SK-N-MC (cell line): ENCODE results near the gene SERTAD4.

Experiments used
- DNase-seq: peaks from one replicate; pipeline ENCODE4 v3.0.0-alpha.2; 2011; ENCODE audit warnings: low read depth, low spot score
- H3K27ac ChIP-seq: fragments of 200-600 bp; sonication (generic); 2 replicates; pipeline ENCODE4 v1.5.1; 2016; ENCODE audit warnings: mixed run types
- H3K36me3 ChIP-seq: fragments of 200-600 bp; sonication (generic); 2 replicates; pipeline ENCODE4 v1.6.1; 2017; ENCODE audit warnings: antibody characterized with exemption, low read length, mixed read lengths; ENCODE audit not compliant: insufficient read depth
- H3K4me3 ChIP-seq: fragments of 200-600 bp; sonication (generic); 2 replicates; pipeline ENCODE4 v1.5.1; 2016
- H3K9ac ChIP-seq: fragments of 200-600 bp; sonication (generic); 2 replicates; pipeline ENCODE4 v1.8.0; 2017; ENCODE audit warnings: mixed run types, mixed read lengths; ENCODE audit not compliant: insufficient read length
- H3K9me3 ChIP-seq: fragments of 200-600 bp; sonication (generic); 2 replicates; pipeline ENCODE4 v1.6.1; 2017; ENCODE audit warnings: low read depth, mild to moderate bottlenecking, antibody characterized with exemption, low read length, moderate library complexity, mixed read lengths
- EZH2 ChIP-seq: fragments of 200-600 bp; sonication (generic); IDR thresholded peaks from one replicate; pipeline ENCODE4 v1.6.1; 2017; ENCODE audit warnings: antibody characterized with exemption
- FOXP2 ChIP-seq: optimal IDR thresholded peaks from 2 replicates; pipeline ENCODE3; 2011; ENCODE audit warnings: mild to moderate bottlenecking, moderate library complexity; ENCODE audit not compliant: insufficient read depth; ENCODE audit errors: extremely low read length, control extremely low read depth
- POLR2AphosphoS5 ChIP-seq: IDR thresholded peaks from 2 replicates; pipeline ENCODE4 v1.6.1; 2012; ENCODE audit warnings: mild to moderate bottlenecking, low read depth, low read length, borderline replicate concordance

Gene SERTAD4

DNA sequence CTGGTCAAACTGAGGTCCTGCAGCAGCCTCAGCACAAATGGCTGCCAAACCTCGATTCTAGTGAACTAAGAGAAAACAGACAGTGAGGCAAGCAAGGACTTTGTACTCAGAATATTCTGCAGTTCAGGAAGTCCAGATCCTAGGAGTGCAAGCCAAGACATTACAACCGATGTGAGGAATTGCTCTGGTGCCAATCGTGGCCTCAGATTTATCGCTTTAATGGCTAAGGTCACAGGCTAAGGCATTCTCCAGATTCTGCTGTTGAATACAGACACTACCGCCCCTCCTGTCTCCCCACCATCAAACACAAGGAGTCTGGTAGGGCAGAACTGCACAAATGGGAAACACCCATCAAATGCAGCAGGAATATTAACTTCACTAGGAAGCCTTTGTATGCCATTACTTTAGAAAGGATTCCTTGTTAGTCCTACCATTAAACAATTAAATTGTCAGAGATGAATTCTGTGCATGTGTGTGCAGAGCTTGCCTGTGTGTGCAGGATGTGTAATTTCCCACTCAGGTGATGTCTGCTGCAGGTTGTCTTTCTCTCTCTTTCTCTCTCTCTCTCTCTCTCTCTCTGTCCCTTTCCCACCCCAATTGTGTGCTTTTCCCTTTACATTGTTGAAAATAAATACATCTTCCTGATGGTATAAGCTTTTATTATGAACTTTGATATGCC is 9.2 kb upstream of the SERTAD4 start:
- no peaks in the 10 kb centered on the region for H3K36me3 ChIP-seq
- H3K27ac ChIP-seq = no peak overlapping the region
- no peak for DNase-seq
- H3K9ac ChIP-seq = no peak overlapping the region
- no peaks in the 10 kb centered on the region for H3K9me3 ChIP-seq
- TF ChIP-seq POLR2AphosphoS5 (no peak), FOXP2 (no peak), EZH2 (no peak)
- no peak overlapping the region for H3K4me3 ChIP-seq

DNA sequence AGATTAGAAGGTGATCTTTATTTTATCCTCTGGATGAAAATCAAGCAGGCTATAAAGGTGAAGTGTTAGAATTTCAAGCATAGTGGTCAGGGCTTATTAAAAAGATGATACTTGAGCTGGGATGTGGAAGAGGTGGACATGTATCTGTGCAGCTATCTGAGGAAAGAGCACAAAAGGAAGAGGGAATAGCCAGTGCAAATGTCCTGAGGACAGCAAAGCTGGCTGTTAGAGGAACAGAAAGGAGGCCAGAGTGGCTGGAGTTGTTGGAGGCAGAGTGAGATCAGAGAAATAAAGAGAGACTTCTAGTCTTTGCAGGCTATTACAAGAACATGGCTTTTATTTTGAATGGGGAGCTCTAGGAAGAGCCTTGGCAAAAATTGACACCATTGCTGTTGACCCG is 4.4 kb upstream of the SERTAD4 start:
- H3K4me3 ChIP-seq = no peak overlapping the region
- H3K9me3 ChIP-seq = no peaks in the 10 kb centered on the region
- H3K36me3 ChIP-seq = no peaks in the 10 kb centered on the region
- H3K9ac ChIP-seq = no peak overlapping the region
- no peak for TF ChIP-seq POLR2AphosphoS5
- no peak for DNase-seq
- H3K27ac ChIP-seq = no peak overlapping the region

DNA sequence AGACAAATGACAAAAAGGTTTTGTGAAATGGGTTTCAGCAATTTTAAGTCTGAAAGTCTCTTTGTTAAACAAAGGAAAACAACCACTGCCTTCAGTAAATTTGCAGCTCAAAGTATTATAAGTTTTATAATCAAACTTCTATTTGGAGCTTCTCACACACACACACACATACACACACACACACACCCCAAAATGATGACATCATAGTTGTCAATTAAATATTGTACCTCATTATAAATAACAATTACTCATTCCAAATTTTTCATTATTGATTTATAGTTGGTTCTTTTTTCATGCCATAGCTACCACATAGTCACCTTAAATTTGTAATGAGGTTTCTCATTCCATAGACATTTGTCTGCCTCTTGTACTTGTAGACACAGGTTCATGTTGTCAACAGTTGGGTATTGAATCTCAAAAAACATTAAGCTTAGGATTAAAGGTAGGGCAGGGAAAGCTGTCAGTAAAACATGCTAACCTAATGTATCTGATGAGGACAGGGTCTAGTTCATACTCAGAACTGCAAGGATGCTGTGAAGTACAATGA is 2.4 kb upstream of the SERTAD4 start:
- TF ChIP-seq FOXP2 (no peak), EZH2 (no peak), POLR2AphosphoS5 (no peak)
- no peaks in the 10 kb centered on the region for H3K36me3 ChIP-seq
- no peak overlapping the region for H3K4me3 ChIP-seq
- no peak overlapping the region for H3K27ac ChIP-seq
- no peak for DNase-seq
- no peaks in the 10 kb centered on the region for H3K9me3 ChIP-seq
- no peak overlapping the region for H3K9ac ChIP-seq

DNA sequence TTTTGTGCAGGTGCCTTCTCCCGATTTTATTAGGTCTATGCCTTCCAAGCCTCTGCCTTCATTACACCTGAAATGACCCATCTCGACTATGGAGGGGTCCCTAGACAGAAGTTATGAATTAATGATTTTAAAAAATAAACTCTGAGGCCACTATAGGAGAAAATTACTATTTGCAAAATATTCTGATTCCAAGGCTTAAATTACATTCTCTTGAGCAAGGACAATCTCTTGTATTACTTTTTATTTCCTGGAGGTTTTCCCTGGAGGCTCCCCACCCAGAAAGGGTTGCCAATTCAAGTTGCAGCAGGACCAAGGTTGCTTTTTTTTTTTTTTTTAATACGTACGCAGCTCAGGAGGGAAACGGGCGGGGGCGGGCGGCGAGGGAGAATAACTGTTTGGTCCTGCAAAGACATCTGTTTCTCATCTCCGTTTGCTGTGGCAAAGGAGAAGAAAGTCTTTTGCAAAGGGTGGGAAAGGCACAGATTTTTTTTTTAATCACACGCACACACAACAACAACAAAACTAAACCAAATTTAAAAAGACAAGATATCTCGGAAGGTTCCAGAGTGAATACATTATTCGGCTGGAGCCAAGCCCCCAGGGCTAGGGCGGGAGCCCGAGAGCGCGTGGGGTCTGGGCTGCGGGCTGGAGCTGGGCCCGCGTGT is 618 bp upstream of the SERTAD4 start:
- Histone ChIP-seq H3K9me3 (no peaks in the 10 kb centered on the region), H3K27ac (peak overlapping the region; percentile 82), H3K36me3 (no peaks in the 10 kb centered on the region), H3K9ac (no peak overlapping the region), H3K4me3 (peak overlapping the region; percentile 80)
- no peak for TF ChIP-seq POLR2AphosphoS5
- no peak for TF ChIP-seq EZH2
- TF ChIP-seq FOXP2 = no peak
- peak; percentile 58 for DNase-seq

DNA sequence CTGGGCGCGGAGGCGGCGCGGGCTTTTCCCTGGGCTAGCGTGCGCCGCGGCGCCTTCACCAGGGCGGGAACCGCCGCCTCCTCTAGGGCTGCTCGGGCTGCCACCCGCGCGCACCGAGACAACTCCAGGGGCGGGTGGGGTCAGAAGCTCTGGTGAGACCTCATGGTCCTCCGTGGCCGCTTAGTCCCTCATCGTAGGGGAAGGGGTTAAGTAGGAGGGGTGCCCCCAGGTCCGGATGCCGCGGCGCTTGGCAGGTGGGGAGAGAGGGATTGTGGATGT is 559 bp downstream of the SERTAD4 start:
- Histone ChIP-seq H3K9me3 (no peaks in the 10 kb centered on the region), H3K27ac (no peak overlapping the region), H3K4me3 (peak overlapping the region; percentile 80), H3K36me3 (no peaks in the 10 kb centered on the region), H3K9ac (peak overlapping the region; percentile 34)
- TF ChIP-seq FOXP2 = no peak
- no peak for TF ChIP-seq POLR2AphosphoS5
- no peak for TF ChIP-seq EZH2
- DNase-seq = no peak

DNA sequence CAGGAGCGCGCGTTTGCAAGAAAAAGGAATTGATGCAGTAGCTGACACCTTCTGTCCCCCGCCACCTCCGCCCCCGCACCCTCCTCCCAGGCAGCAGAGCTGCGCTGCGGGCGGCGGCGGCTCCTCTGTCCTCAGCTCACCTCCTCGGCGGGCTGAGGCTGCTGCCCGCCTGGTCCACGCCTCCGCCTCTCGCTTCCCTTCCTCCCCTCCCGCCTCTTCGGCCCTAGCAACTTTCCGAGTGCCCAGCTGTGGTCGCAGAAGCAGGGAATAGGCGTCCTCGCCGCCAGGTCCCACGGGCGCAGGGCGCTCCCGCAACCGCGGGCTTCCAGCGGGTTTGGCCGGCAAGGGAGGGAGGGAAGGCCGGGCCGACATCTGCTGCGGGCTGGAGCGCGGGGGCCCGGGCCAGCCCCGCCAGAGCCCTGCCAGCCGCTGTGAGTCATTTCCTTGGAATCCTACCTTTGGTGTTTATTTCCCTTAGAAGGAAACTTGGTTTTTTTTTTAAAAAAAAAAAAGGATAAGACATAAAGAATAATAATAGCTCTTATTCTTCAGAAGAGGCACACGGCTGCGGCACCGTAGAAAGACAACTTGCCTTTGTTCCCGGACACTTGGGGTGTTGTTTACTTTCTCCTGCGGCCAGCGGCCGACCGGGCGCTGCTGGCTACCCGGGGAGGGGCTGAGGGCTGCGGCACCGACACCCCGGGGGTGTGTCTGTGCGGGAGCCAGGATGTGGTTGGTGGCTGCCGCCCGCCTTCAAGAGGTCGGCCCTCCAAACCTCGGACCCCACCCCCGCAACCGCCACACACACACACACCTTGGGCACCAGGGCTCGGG is 1.1 kb downstream of the SERTAD4 start:
- H3K36me3 ChIP-seq = no peaks in the 10 kb centered on the region
- TF ChIP-seq FOXP2 = no peak
- TF ChIP-seq POLR2AphosphoS5 = no peak
- TF ChIP-seq EZH2 = no peak
- H3K9me3 ChIP-seq = no peaks in the 10 kb centered on the region
- DNase-seq = no peak
- H3K4me3 ChIP-seq = peak overlapping the region; percentile 80
- no peak overlapping the region for H3K27ac ChIP-seq
- peak overlapping the region; percentile 34 for H3K9ac ChIP-seq

DNA sequence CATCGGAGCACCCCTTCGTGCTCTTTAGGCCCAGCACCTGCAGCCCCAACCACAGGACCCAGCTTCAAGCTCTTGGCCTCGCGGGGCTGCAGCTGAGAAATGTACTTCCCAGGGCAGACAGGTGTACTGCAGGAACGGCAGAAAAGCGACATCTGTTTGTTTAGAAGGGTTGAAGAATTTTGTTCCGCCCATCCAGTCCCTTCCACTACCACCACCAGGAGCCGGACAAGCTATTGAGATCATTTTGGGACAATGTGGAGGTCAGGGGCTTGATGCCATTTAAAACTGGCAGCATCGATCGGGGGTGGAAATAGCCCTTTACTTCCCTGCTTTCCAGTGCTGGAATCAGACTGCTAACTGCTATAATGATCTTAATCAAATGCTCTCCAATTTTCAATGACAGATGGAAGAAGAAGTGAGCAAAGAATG is 1.7 kb downstream of the SERTAD4 start:
- H3K4me3 ChIP-seq = no peak overlapping the region
- no peak for DNase-seq
- no peaks in the 10 kb centered on the region for H3K36me3 ChIP-seq
- no peak for TF ChIP-seq POLR2AphosphoS5
- TF ChIP-seq FOXP2 = no peak
- no peaks in the 10 kb centered on the region for H3K9me3 ChIP-seq
- H3K27ac ChIP-seq = no peak overlapping the region
- no peak overlapping the region for H3K9ac ChIP-seq

DNA sequence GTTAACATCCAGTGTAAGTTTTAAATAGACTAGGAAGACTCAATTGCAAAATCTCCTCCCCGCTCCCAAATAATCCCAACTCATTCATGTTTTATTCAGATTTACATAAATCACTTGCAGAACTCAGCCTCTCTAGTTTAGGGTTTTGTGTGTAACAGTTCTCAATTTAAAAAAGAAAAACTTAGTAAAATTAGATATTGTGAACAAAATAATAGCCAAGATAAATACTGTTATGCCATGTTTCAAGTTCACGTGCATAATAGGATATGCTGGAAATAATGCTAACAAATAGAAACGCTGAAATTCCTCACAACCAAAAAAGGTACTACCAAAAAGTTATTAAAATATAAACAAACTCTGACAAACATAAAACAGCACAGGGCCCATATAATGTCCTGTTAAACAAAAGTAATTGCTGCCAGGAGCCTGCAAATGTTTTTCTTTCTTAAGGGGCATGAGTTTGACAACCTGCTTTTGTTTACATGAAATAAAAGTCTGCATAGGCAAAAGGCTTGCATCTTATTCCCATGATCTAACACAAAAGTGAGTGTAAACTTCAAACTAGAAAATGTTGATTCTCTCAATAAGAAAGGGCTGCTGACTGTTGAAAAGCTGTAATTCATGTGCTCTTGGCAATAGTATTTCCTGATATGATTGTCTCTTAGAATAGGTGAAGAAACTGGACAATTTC is 2.9 kb downstream of the SERTAD4 start:
- H3K9me3 ChIP-seq = no peaks in the 10 kb centered on the region
- H3K4me3 ChIP-seq = no peak overlapping the region
- no peaks in the 10 kb centered on the region for H3K36me3 ChIP-seq
- H3K9ac ChIP-seq = no peak overlapping the region
- DNase-seq = no peak
- TF ChIP-seq EZH2 = no peak
- no peak for TF ChIP-seq FOXP2
- TF ChIP-seq POLR2AphosphoS5 = no peak
- no peak overlapping the region for H3K27ac ChIP-seq
